Measurements from ENCODE around the gene GPX1. TPM values are rescaled to one million over a fixed set of nuclear protein-coding genes. Genes with fewer than 3 reads are reported as not detected.
"Not testable (repeated sequence)": the region's sequence is repeated elsewhere in the genome, so short reads cannot be mapped to it uniquely, and the experiment has no call there.

GPX1 gene
- total and polyA plus RNA-seq, 10 of the 15 experiments (the other 5 are each of a cell fraction or from before 2014, with no cell fraction given) = 32.0 to 1,121 (median 400) TPM

- intact Hi-C loops (cut with micrococcal nuclease; ENCODE audit: unreplicated experiment) = loop anchor here (1.0 to 5.0 kb wide), 2 partner anchors 17 to 50 kb away; partner anchors contain the start of gene USP4
- POLR2A ChIA-PET = interaction anchor here (0.6 to 4.2 kb wide), 7 partner anchors 8 to 917 kb away, joined by 3 to 40 read pairs (median 4); partner anchors contain the start of genes RHOA and USP4
- peaks cover 16% of the 10 kb centered on the region for H3K4me1 ChIP-seq (ENCODE audit: control insufficient read depth, insufficient read depth, low read length)
- H3K27me3 ChIP-seq (replicated peaks in 1 of 2; ENCODE audit: control insufficient read depth in 2 of 2, insufficient read depth in 2 of 2, low read length in 1 of 2); H4K20me1 ChIP-seq (ENCODE audit: control insufficient read depth, insufficient read depth); DNase-seq (ENCODE audit: low read depth, low spot score); in situ Hi-C loops (cut with MboI); H2AFZ ChIP-seq (ENCODE audit: control insufficient read depth, low read depth, low read length); FAIRE-seq; H3K9me3 ChIP-seq (replicated peaks; ENCODE audit: control insufficient read depth, insufficient read depth, low read length): not testable (repeated sequence)
- under 1% methylated on average over 56 of the region's 63 CpGs for WGBS (ENCODE audit: insufficient coverage, insufficient replicate concordance, low lambda C conversion rate, missing lambda C conversion rate)
- peaks cover 27% of the 10 kb centered on the region for H3K79me2 ChIP-seq (ENCODE audit: control insufficient read depth, insufficient read depth, low read length)
- peak overlapping the region; percentile 96 for H3K27ac ChIP-seq (ENCODE audit: control insufficient read depth, insufficient read depth)
- SMC1A ChIA-PET (ENCODE audit: uncharacterized antibody, unreplicated experiment) = interaction anchor here (0.9 to 5.0 kb wide), 6 partner anchors 14 to 59 kb away, joined by 3 to 34 read pairs (median 4); partner anchors contain the start of gene USP4
- ATAC-seq = peak; percentile 52
- peak overlapping the region; percentile 98 for H3K4me3 ChIP-seq
- RAD21 ChIA-PET (ENCODE audit: unreplicated experiment) = interaction anchor here (0.6 to 2.9 kb wide), 7 partner anchors 12 to 55 kb away, joined by 3 to 31 read pairs (median 3); partner anchors contain the start of gene USP4
- H3K9ac ChIP-seq (ENCODE audit: control insufficient read depth, insufficient read depth, low read length) = peak overlapping the region; percentile 94
- BruUV-seq (replicated peaks) = TSS peak; percentile 89
- peak overlapping the region; percentile 92 for H3K4me2 ChIP-seq (ENCODE audit: control insufficient read depth, insufficient read depth)
- CTCF ChIA-PET = interaction anchor here (1.0 to 4.1 kb wide), 5 partner anchors 13 to 91 kb away, joined by 3 to 32 read pairs (median 5); partner anchors contain the start of gene USP4
- peaks cover 7 to 28% of the 10 kb centered on the region in 2 experiments for H3K36me3 ChIP-seq (ENCODE audit: control insufficient read depth in 2 of 2, insufficient read depth in 2 of 2, low read length in 1 of 2)
- TF ChIP-seq MXI1 (IDR thresholded peaks at IDR 0.05; ENCODE audit: low read depth, low read length) = peak; percentile 39; the same call in 1 of the 2 replicates
- 0 out of 2 replicates have a peak, but pooled peaks have one; percentile 2 for TF ChIP-seq POLR2A (IDR thresholded peaks at IDR 0.05; ENCODE audit: low read depth, low read length)
- 0 out of 2 replicates have a peak, but pooled peaks have one; percentile 3 for TF ChIP-seq TCF3 (IDR thresholded peaks at IDR 0.05; ENCODE audit: borderline replicate concordance, insufficient read depth, low read depth, low read length)
- 0 out of 2 replicates have a peak, but pooled peaks have one; percentile 45 for TF ChIP-seq BACH1 (IDR thresholded peaks at IDR 0.05; ENCODE audit: borderline replicate concordance)
- peak in 1 of 2 experiments; percentile 29; a peak in 3 of 4 replicates for TF ChIP-seq IKZF2 (IDR thresholded peaks at IDR 0.05)
- TF ChIP-seq RUNX3 (IDR thresholded peaks at IDR 0.05; ENCODE audit: low read length) = peak; percentile 52; the same call in 1 of the 2 replicates
- TF ChIP-seq ATF7 (IDR thresholded peaks at IDR 0.05; ENCODE audit: low read depth) = 0 out of 2 replicates have a peak, but pooled peaks have one; percentile 9
- TF ChIP-seq, protein P1, sequence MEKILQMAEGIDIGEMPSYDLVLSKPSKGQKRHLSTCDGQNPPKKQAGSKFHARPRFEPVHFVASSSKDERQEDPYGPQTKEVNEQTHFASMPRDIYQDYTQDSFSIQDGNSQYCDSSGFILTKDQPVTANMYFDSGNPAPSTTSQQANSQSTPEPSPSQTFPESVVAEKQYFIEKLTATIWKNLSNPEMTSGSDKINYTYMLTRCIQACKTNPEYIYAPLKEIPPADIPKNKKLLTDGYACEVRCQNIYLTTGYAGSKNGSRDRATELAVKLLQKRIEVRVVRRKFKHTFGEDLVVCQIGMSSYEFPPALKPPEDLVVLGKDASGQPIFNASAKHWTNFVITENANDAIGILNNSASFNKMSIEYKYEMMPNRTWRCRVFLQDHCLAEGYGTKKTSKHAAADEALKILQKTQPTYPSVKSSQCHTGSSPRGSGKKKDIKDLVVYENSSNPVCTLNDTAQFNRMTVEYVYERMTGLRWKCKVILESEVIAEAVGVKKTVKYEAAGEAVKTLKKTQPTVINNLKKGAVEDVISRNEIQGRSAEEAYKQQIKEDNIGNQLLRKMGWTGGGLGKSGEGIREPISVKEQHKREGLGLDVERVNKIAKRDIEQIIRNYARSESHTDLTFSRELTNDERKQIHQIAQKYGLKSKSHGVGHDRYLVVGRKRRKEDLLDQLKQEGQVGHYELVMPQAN (conservative IDR thresholded peaks at IDR 0.05) = peak; percentile 65
- peak in 1 of 2 experiments; percentile 76; a peak in 1 of 3 replicates for TF ChIP-seq EGR1 (IDR thresholded peaks at IDR 0.05; ENCODE audit: borderline replicate concordance in 1 of 2, low read depth in 2 of 2, low read length in 2 of 2)
Observed at GRCh38 chr3:49357443-49358216, 523 bp downstream of the GPX1 start.

- CTCF ChIA-PET = interaction anchor here (1.0 to 4.1 kb wide), 5 partner anchors 12 to 92 kb away, joined by 3 to 32 read pairs (median 5); partner anchors contain the start of gene USP4
- RAD21 ChIA-PET (ENCODE audit: unreplicated experiment) = interaction anchor here (0.9 to 2.4 kb wide), 5 partner anchors 12 to 56 kb away, joined by 3 to 16 read pairs (median 3); partner anchors contain the start of gene USP4
- Histone ChIP-seq H3K9ac (ENCODE audit: control insufficient read depth, insufficient read depth, low read length) (peak overlapping the region; percentile 94), H3K79me2 (ENCODE audit: control insufficient read depth, insufficient read depth, low read length) (peaks cover 27% of the 10 kb centered on the region), H3K4me3 (peak overlapping the region; percentile 98), H3K4me1 (ENCODE audit: control insufficient read depth, insufficient read depth, low read length) (peaks cover 22% of the 10 kb centered on the region), H3K27ac (ENCODE audit: control insufficient read depth, insufficient read depth) (peak overlapping the region; percentile 96), H3K4me2 (ENCODE audit: control insufficient read depth, insufficient read depth) (peak overlapping the region; percentile 92), H3K36me3 (ENCODE audit: control insufficient read depth in 2 of 2, insufficient read depth in 2 of 2, low read length in 1 of 2) (peaks cover 7 to 26% of the 10 kb centered on the region in 2 experiments)
- H3K27me3 ChIP-seq (replicated peaks in 1 of 2; ENCODE audit: control insufficient read depth in 2 of 2, insufficient read depth in 2 of 2, low read length in 1 of 2); in situ Hi-C loops (cut with MboI); H4K20me1 ChIP-seq (ENCODE audit: control insufficient read depth, insufficient read depth); FAIRE-seq; BruUV-seq (replicated peaks); DNase-seq (ENCODE audit: low read depth, low spot score); H3K9me3 ChIP-seq (replicated peaks; ENCODE audit: control insufficient read depth, insufficient read depth, low read length); H2AFZ ChIP-seq (ENCODE audit: control insufficient read depth, low read depth, low read length): not testable (repeated sequence)
- POLR2A ChIA-PET = interaction anchor here (0.6 to 4.2 kb wide), 8 partner anchors 8 to 916 kb away, joined by 3 to 40 read pairs (median 4); partner anchors contain the start of gene USP4
- peak; percentile 37 for ATAC-seq
- SMC1A ChIA-PET (ENCODE audit: uncharacterized antibody, unreplicated experiment) = interaction anchor here (0.9 to 5.0 kb wide), 6 partner anchors 13 to 59 kb away, joined by 3 to 34 read pairs (median 4); partner anchors contain the start of gene USP4
- intact Hi-C loops (cut with micrococcal nuclease; ENCODE audit: unreplicated experiment) = loop anchor here (5.0 kb wide), 1 partner anchor 50 kb away; no protein-coding TSS in a partner anchor
- WGBS (ENCODE audit: insufficient coverage, insufficient replicate concordance, low lambda C conversion rate, missing lambda C conversion rate) = 4% methylated on average over 9 of the region's 10 CpGs
Observed at GRCh38 chr3:49357095-49357442, 1.1 kb downstream of the GPX1 start.

Data from GM12878 (cell line).